Measurements from ENCODE around the gene PI4KA.

The PI4KA gene

GRCh38 chr22:20802452-20802851 is 56.2 kb downstream of the PI4KA start:
- no peak for TF ChIP-seq FOXM1 (IDR thresholded peaks at IDR 0.05; ENCODE audit: borderline replicate concordance, low read depth)
- TF ChIP-seq TEAD4 (IDR thresholded peaks at IDR 0.05): no peak

DNA sequence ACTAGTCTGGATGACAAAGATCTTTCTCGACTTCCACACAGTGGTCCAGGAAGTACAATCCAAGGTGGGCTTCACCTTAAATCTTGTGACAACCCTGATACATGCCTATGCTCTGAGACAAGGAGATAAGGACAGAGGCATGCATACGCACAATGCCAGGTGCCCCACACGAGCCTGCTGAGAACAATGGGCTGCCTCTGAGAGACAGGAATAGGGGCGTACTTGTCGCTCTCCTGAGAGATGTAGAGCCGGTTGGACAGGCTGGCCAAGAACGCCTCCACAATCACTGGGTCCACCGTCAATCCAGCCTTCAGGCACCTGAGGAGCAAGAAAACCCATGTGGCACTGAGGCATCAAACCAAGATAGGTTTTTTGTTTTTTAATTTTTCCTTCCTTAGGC is 59.2 kb downstream of the PI4KA start:
- TF ChIP-seq ZBTB7A (IDR thresholded peaks at IDR 0.05; ENCODE audit: low read depth): peak; percentile 73; the same call in 1 of the 2 replicates
- peak; percentile 90 for TF ChIP-seq EGR1 (IDR thresholded peaks at IDR 0.05)
- no peak; the same call in 1 of the 2 replicates for TF ChIP-seq TAF1 (IDR thresholded peaks at IDR 0.05; ENCODE audit: low read depth)
- peak; percentile 87 for TF ChIP-seq TCF12 (IDR thresholded peaks at IDR 0.05; ENCODE audit: low read depth)
- no peak; the same call in 1 of the 2 replicates for TF ChIP-seq USF1 (IDR thresholded peaks at IDR 0.05)
- peak; percentile 50; the same call in 1 of the 2 replicates for TF ChIP-seq FOXM1 (IDR thresholded peaks at IDR 0.05; ENCODE audit: borderline replicate concordance, low read depth)
- 0 out of 2 replicates have a peak, but pooled peaks have one; percentile 43 for TF ChIP-seq YY1 (IDR thresholded peaks at IDR 0.05; ENCODE audit: low read depth)
- TF ChIP-seq NFIC (IDR thresholded peaks at IDR 0.05): peak; percentile 68
- TF ChIP-seq CREB1 (IDR thresholded peaks at IDR 0.05; ENCODE audit: low read depth): no peak
- TF ChIP-seq EP300 (IDR thresholded peaks at IDR 0.05; ENCODE audit: borderline replicate concordance): peak; percentile 77; the same call in 1 of the 2 replicates
- no peak for TF ChIP-seq CEBPB (IDR thresholded peaks at IDR 0.05)
- TF ChIP-seq RAD21 (IDR thresholded peaks at IDR 0.05; ENCODE audit: low read depth): no peak
- TF ChIP-seq MAX (IDR thresholded peaks at IDR 0.05): peak; percentile 90
- no peak for TF ChIP-seq REST (IDR thresholded peaks at IDR 0.05; ENCODE audit: low read depth)
- peak; percentile 72 for TF ChIP-seq TEAD4 (IDR thresholded peaks at IDR 0.05)

DNA sequence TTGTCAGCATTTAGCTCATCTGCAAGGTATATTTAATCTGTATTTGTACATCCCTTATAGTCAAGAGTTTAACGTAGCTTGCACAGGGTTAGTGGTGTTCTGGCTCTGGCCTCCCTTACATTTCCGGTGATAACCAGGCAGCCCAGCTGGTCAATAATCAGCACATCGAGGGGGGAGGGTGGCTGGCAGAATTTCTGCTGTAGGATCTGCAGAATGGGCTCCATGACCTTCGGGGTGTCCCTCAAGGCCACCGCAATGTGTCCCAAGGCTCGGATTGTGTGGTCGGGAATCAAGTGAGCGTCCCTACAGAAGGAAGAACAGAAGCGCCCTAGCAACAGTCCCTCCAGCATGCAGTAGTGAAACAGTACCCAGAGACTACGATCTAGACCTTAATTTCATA is 59.6 kb downstream of the PI4KA start:
- TF ChIP-seq CEBPB (IDR thresholded peaks at IDR 0.05) (no peak), TEAD4 (IDR thresholded peaks at IDR 0.05) (no peak), EGR1 (IDR thresholded peaks at IDR 0.05) (no peak), USF1 (IDR thresholded peaks at IDR 0.05) (no peak), EP300 (IDR thresholded peaks at IDR 0.05; ENCODE audit: borderline replicate concordance) (no peak), RAD21 (IDR thresholded peaks at IDR 0.05; ENCODE audit: low read depth) (no peak), MAX (IDR thresholded peaks at IDR 0.05) (no peak), ZBTB7A (IDR thresholded peaks at IDR 0.05; ENCODE audit: low read depth) (no peak), REST (IDR thresholded peaks at IDR 0.05; ENCODE audit: low read depth) (no peak), NFIC (IDR thresholded peaks at IDR 0.05) (no peak), FOXM1 (IDR thresholded peaks at IDR 0.05; ENCODE audit: borderline replicate concordance, low read depth) (no peak), CREB1 (IDR thresholded peaks at IDR 0.05; ENCODE audit: low read depth) (no peak), YY1 (IDR thresholded peaks at IDR 0.05; ENCODE audit: low read depth) (no peak), TAF1 (IDR thresholded peaks at IDR 0.05; ENCODE audit: low read depth) (no peak), TCF12 (IDR thresholded peaks at IDR 0.05; ENCODE audit: low read depth) (no peak)

- no peak for TF ChIP-seq NFIC (IDR thresholded peaks at IDR 0.05)
- no peak for TF ChIP-seq CREB1 (IDR thresholded peaks at IDR 0.05; ENCODE audit: low read depth)
- TF ChIP-seq MAX (IDR thresholded peaks at IDR 0.05): no peak
- TF ChIP-seq FOXM1 (IDR thresholded peaks at IDR 0.05; ENCODE audit: borderline replicate concordance, low read depth): no peak
- TF ChIP-seq EP300 (IDR thresholded peaks at IDR 0.05; ENCODE audit: borderline replicate concordance): no peak
These were observed 60.4 kb downstream of the PI4KA start for GRCh38 chr22:20798218-20798617.

GRCh38 chr22:20796731-20797130 is 61.9 kb downstream of the PI4KA start:
- TF ChIP-seq NFIC (IDR thresholded peaks at IDR 0.05) (no peak), TAF1 (IDR thresholded peaks at IDR 0.05; ENCODE audit: low read depth) (no peak), MAX (IDR thresholded peaks at IDR 0.05) (no peak), CREB1 (IDR thresholded peaks at IDR 0.05; ENCODE audit: low read depth) (no peak), EGR1 (IDR thresholded peaks at IDR 0.05) (no peak), REST (IDR thresholded peaks at IDR 0.05; ENCODE audit: low read depth) (no peak), CEBPB (IDR thresholded peaks at IDR 0.05) (no peak), USF1 (IDR thresholded peaks at IDR 0.05) (no peak)
